MM.1S (cell line): ENCODE measurements around the gene FASTKD3.
A peak's percentile ranks its signal among the peaks of the same experiment; 100 is the strongest.

Experiments
- DNase-seq: peaks from one replicate; pipeline ENCODE4 v3.0.0-alpha.2; 2015
- H2AFZ ChIP-seq: fragments of 300-600 bp; sonication (generic); 2 replicates; pipeline ENCODE4 v1.6.0; 2016; ENCODE audit warnings: antibody characterized with exemption, low read length
- H3F3A ChIP-seq: fragments of 300-600 bp; sonication (generic); 2 replicates; pipeline ENCODE4 v1.6.1; 2016; ENCODE audit warnings: mild to moderate bottlenecking, antibody characterized with exemption, low read length, moderate library complexity, mixed read lengths; ENCODE audit not compliant: insufficient read depth
- H3K27ac ChIP-seq: fragments of 300-600 bp; sonication (generic); 2 replicates; pipeline ENCODE4 v1.5.1; 2016; ENCODE audit warnings: mild to moderate bottlenecking, low read length
- H3K27me3 ChIP-seq: fragments of 300-600 bp; sonication (generic); replicated peaks from 2 replicates; pipeline ENCODE4 v1.6.0; 2016; ENCODE audit warnings: low read length; ENCODE audit not compliant: insufficient read depth
- H3K36me3 ChIP-seq: fragments of 300-600 bp; sonication (generic); replicated peaks from 2 replicates; pipeline ENCODE4 v1.6.1; 2016; ENCODE audit warnings: mild to moderate bottlenecking, low read length, mixed read lengths; ENCODE audit not compliant: insufficient read depth
- H3K4me1 ChIP-seq: fragments of 300-600 bp; sonication (generic); 2 replicates; pipeline ENCODE4 v1.6.1; 2016; ENCODE audit warnings: low read length, mixed read lengths
- H3K4me2 ChIP-seq: fragments of 300-600 bp; sonication (generic); 2 replicates; pipeline ENCODE4 v1.6.0; 2016; ENCODE audit warnings: low read depth, low read length
- H3K4me3 ChIP-seq: fragments of 300-600 bp; sonication (generic); 2 replicates; pipeline ENCODE4 v1.5.1; 2016; ENCODE audit warnings: low read length, mixed read lengths
- H3K79me2 ChIP-seq: fragments of 300-600 bp; sonication (generic); 2 replicates; pipeline ENCODE4 v1.6.1; 2016; ENCODE audit warnings: mixed run types, low read length, mixed read lengths
- H3K9ac ChIP-seq: fragments of 300-600 bp; sonication (generic); 2 replicates; pipeline ENCODE4 v1.6.1; 2016; ENCODE audit warnings: low read length, mixed read lengths
- H3K9me2 ChIP-seq: fragments of 300-600 bp; sonication (generic); replicated peaks from 2 replicates; pipeline ENCODE4 v1.6.1; 2016; ENCODE audit warnings: mild to moderate bottlenecking, low read length, mixed read lengths; ENCODE audit not compliant: insufficient read depth
- H3K9me3 ChIP-seq: fragments of 300-600 bp; sonication (generic); replicated peaks from 2 replicates; pipeline ENCODE4 v1.6.1; 2016; ENCODE audit warnings: mild to moderate bottlenecking, low read length, mixed read lengths; ENCODE audit not compliant: insufficient read depth
- H4K20me1 ChIP-seq: fragments of 300-600 bp; sonication (generic); 2 replicates; pipeline ENCODE4 v1.6.1; 2016; ENCODE audit warnings: mild to moderate bottlenecking, low read length, moderate library complexity, mixed read lengths; ENCODE audit not compliant: insufficient read depth
- CTCF ChIP-seq: fragments of 300-600 bp; sonication (generic); IDR thresholded peaks from 2 replicates; pipeline ENCODE4 v1.5.1; 2016; ENCODE audit warnings: antibody characterized with exemption, low read length, mixed read lengths
- EZH2 ChIP-seq: fragments of 300-600 bp; sonication (generic); optimal IDR thresholded peaks from 2 replicates; pipeline ENCODE3; 2017; ENCODE audit warnings: low read depth, mild to moderate bottlenecking, antibody characterized with exemption, low read length, mixed read lengths
- EZH2phosphoT487 ChIP-seq: fragments of 300-600 bp; sonication (generic); IDR thresholded peaks from 2 replicates; pipeline ENCODE4 v1.6.1; 2018; ENCODE audit warnings: antibody characterized with exemption, low read length

The FASTKD3 gene

GRCh38 chr5:7815892-7816534, 52.8 kb downstream of the FASTKD3 start:
- Histone ChIP-seq H3K9me2 (no peaks in the 10 kb centered on the region), H3K4me2 (peak overlapping the region; percentile 46; the same call in 1 of the 2 replicates), H3K27me3 (no peaks in the 10 kb centered on the region), H3K4me1 (peaks cover 4% of the 10 kb centered on the region; the same call in 1 of the 2 replicates), H3K9ac (no peak overlapping the region), H3K79me2 (no peaks in the 10 kb centered on the region), H4K20me1 (no peaks in the 10 kb centered on the region), H3K4me3 (no peak overlapping the region), H3K27ac (no peak overlapping the region), H3F3A (no peaks in the 10 kb centered on the region), H3K36me3 (no peaks in the 10 kb centered on the region), H3K9me3 (no peaks in the 10 kb centered on the region), H2AFZ (peak overlapping the region; percentile 95)
- peak; percentile 96 for TF ChIP-seq CTCF
- no peak for TF ChIP-seq EZH2
- TF ChIP-seq EZH2phosphoT487: no peak
- peak; percentile 66 for DNase-seq

DNA sequence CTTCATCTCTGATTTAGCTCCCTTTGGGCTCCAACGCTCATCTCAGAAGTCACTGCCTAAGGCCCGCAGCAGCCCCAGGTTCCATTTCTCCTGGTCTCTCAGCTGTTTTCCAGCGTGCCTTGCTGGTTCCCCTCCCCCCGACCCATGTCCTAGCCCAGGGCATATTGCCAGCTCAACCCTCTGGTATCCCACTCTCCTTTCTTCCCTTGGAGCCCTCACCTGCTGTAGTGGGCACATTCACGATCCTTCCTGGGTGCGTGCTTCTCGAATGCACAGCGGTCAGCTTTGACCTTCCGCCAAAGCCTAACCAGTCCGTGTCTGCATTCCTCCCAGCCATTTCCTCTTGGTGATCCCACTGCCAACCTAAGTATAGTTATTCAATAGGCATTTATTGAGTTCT, 54.0 kb downstream of the FASTKD3 start:
- H3K36me3 ChIP-seq: no peaks in the 10 kb centered on the region
- H3K4me1 ChIP-seq: peaks cover 4% of the 10 kb centered on the region; the same call in 1 of the 2 replicates
- no peaks in the 10 kb centered on the region for H3K27me3 ChIP-seq
- no peak overlapping the region for H3K9ac ChIP-seq
- no peaks in the 10 kb centered on the region for H3F3A ChIP-seq
- TF ChIP-seq CTCF (no peak), EZH2 (no peak), EZH2phosphoT487 (no peak)
- no peaks in the 10 kb centered on the region for H4K20me1 ChIP-seq
- H3K27ac ChIP-seq: no peak overlapping the region
- H3K9me3 ChIP-seq: no peaks in the 10 kb centered on the region
- no peak for DNase-seq
- H2AFZ ChIP-seq: no peak overlapping the region
- no peaks in the 10 kb centered on the region for H3K9me2 ChIP-seq
- no peak overlapping the region for H3K4me2 ChIP-seq
- H3K79me2 ChIP-seq: no peaks in the 10 kb centered on the region
- H3K4me3 ChIP-seq: no peak overlapping the region

GRCh38 chr5:7813576-7813975, 55.3 kb downstream of the FASTKD3 start:
- Histone ChIP-seq H3K36me3 (no peaks in the 10 kb centered on the region), H3K9me3 (no peaks in the 10 kb centered on the region), H3K4me2 (no peak overlapping the region), H2AFZ (no peak overlapping the region), H4K20me1 (no peaks in the 10 kb centered on the region), H3K79me2 (no peaks in the 10 kb centered on the region), H3K9me2 (no peaks in the 10 kb centered on the region), H3K9ac (no peak overlapping the region), H3F3A (no peaks in the 10 kb centered on the region), H3K27me3 (no peaks in the 10 kb centered on the region), H3K4me1 (peaks cover 4% of the 10 kb centered on the region; the same call in 1 of the 2 replicates), H3K4me3 (no peak overlapping the region), H3K27ac (no peak overlapping the region)
- DNase-seq: no peak
- TF ChIP-seq EZH2: no peak
- no peak for TF ChIP-seq EZH2phosphoT487
- no peak for TF ChIP-seq CTCF
